HCT116 (cell line): ENCODE data around the gene CSNK2B. TPM values are rescaled to one million over a fixed set of nuclear protein-coding genes. Genes with fewer than 3 reads are reported as not detected.

Experiments
- ATAC-seq: fragments of 200-7000 bp; cut with Tn5 transposase; 2 replicates; pipeline ENCODE4 v1.9.1; 2020; ENCODE audit warnings: mild to moderate bottlenecking, moderate library complexity
- BruUV-seq: library from RNA; stranded (reverse); fragments of 400-500 nt; replicated peaks from 2 replicates; lab custom pipeline; 2021; lab: Mats Ljungman, UMichigan
- CTCF ChIA-PET: fragments of 300-600 bp; sonication (Branson Sonifier 250); formaldehyde crosslinking; loops from one replicate; lab custom pipeline; 2021; ENCODE audit warnings: antibody characterized with exemption; lab: Charles Lee
- POLR2A ChIA-PET: fragments of 300-600, 350-600 bp; sonication (Branson Sonifier 250); formaldehyde crosslinking; loops from one replicate; lab custom pipeline; 2021; ENCODE audit warnings: antibody characterized with exemption; lab: Charles Lee
- RAD21 ChIA-PET, 2 experiments: fragments of 300-600 bp; sonication (Branson Sonifier 250); formaldehyde crosslinking; loops; one replicate each; lab custom pipeline; 2023; ENCODE audit warnings: low total read pairs in 2 of 2; ENCODE audit not compliant: uncharacterized antibody in 2 of 2, unreplicated experiment in 2 of 2, low non-redundant PET in 1 of 2; lab: Charles Lee
- DNase-seq: peaks from one replicate; pipeline ENCODE4 v3.0.0-alpha.2; 2010; ENCODE audit warnings: low read depth, low spot score
- H2AFZ ChIP-seq: fragments of 200-600 bp; shearing (Covaris generic), sonication (generic); 2 replicates; pipeline ENCODE4 v1.6.1; 2017; ENCODE audit warnings: low read depth, mixed run types, mixed read lengths, antibody characterized with exemption, low read length; ENCODE audit not compliant: poor library complexity, severe bottlenecking
- H3K27ac ChIP-seq: 2 replicates; pipeline ENCODE4 v1.5.1; 2012; ENCODE audit warnings: low read depth, low read length
- H3K27me3 ChIP-seq: fragments of 200-600 bp; sonication (generic); 2 replicates; pipeline ENCODE4 v1.6.1; 2016; ENCODE audit warnings: mixed run types, low read length, mixed read lengths; ENCODE audit not compliant: insufficient read depth
- H3K36me3 ChIP-seq, 2 experiments: fragments of 200-500 bp in 1 of 2; fragments of 200-600 bp in 1 of 2; sonication (Bioruptor generic) in 1 of 2; sonication (generic) in 1 of 2; 2 replicates each; pipeline versions ENCODE4 v1.5.1 to v1.6.1; 2014 to 2016; ENCODE audit warnings: low read length in 2 of 2, inconsistent platforms in 1 of 2, mixed read lengths in 1 of 2, mixed run types in 1 of 2; ENCODE audit not compliant: insufficient read depth in 2 of 2, control insufficient read depth in 1 of 2
- H3K4me1 ChIP-seq, 2 experiments: fragments of 200-600 bp in 1 of 2; sonication (generic) in 1 of 2; 2 replicates each; pipeline versions ENCODE4 v1.5.1 to v1.6.1; 2012 to 2017; ENCODE audit warnings: low read length in 2 of 2, inconsistent platforms in 1 of 2, mild to moderate bottlenecking in 1 of 2, mixed read lengths in 1 of 2, mixed run types in 1 of 2, moderate library complexity in 1 of 2; ENCODE audit not compliant: insufficient read depth in 2 of 2, control insufficient read depth in 1 of 2
- H3K4me2 ChIP-seq: fragments of 200-600 bp; sonication (generic); 2 replicates; pipeline ENCODE4 v1.6.1; 2017; ENCODE audit warnings: mixed run types, low read length, mixed read lengths
- H3K4me3 ChIP-seq, 2 experiments: fragments of 200-600 bp in 1 of 2; sonication (generic) in 1 of 2; replicated peaks in 1 of 2; 2 replicates each; pipeline ENCODE4 v1.5.1; 2011 to 2016; ENCODE audit warnings: low read length in 2 of 2, control low read depth in 1 of 2, low read depth in 1 of 2, mild to moderate bottlenecking in 1 of 2, mixed read lengths in 1 of 2, mixed run types in 1 of 2
- H3K79me2 ChIP-seq: fragments of 200-600 bp; sonication (generic); 2 replicates; pipeline ENCODE4 v1.6.1; 2017; ENCODE audit warnings: mild to moderate bottlenecking, mixed run types, low read length, moderate library complexity, mixed read lengths; ENCODE audit not compliant: insufficient read depth
- H3K9ac ChIP-seq: fragments of 200-600 bp; sonication (generic); 2 replicates; pipeline ENCODE4 v1.6.1; 2016; ENCODE audit warnings: low read length, mixed read lengths
- H3K9me2 ChIP-seq: fragments of 200-600 bp; sonication (generic), shearing (Covaris generic); 2 replicates; pipeline ENCODE4 v1.6.1; 2017; ENCODE audit warnings: mixed run types, mild to moderate bottlenecking, moderate library complexity; ENCODE audit not compliant: insufficient read depth
- H3K9me3 ChIP-seq, 2 experiments: fragments of 200-500 bp in 1 of 2; fragments of 200-600 bp in 1 of 2; sonication (Bioruptor generic) in 1 of 2; sonication (generic) in 1 of 2; 2 replicates each; pipeline ENCODE4 v1.6.1; 2014 to 2017; ENCODE audit warnings: low read length in 2 of 2, mixed read lengths in 2 of 2, inconsistent platforms in 1 of 2, low read depth in 1 of 2, mild to moderate bottlenecking in 1 of 2, mixed run types in 1 of 2, moderate library complexity in 1 of 2; ENCODE audit not compliant: control insufficient read depth in 1 of 2, insufficient read depth in 1 of 2
- H4K20me1 ChIP-seq: fragments of 200-600 bp; sonication (generic), shearing (Covaris generic); 2 replicates; pipeline ENCODE4 v1.6.1; 2017; ENCODE audit warnings: mixed run types, mild to moderate bottlenecking, moderate library complexity; ENCODE audit not compliant: insufficient read depth
- CBX3 ChIP-seq: IDR thresholded peaks from 2 replicates; pipeline ENCODE4 v1.6.1; 2012; ENCODE audit warnings: low read depth
- CEBPB ChIP-seq: IDR thresholded peaks from 2 replicates; pipeline ENCODE4 v1.6.1; 2012; ENCODE audit warnings: low read depth
- EGR1 ChIP-seq: IDR thresholded peaks from 2 replicates; pipeline ENCODE4 v1.6.1; 2012; ENCODE audit warnings: low read depth
- ELF1 ChIP-seq: IDR thresholded peaks from 2 replicates; pipeline ENCODE4 v1.6.1; 2012; ENCODE audit warnings: low read depth, borderline replicate concordance
- FOSL1 ChIP-seq: IDR thresholded peaks from 2 replicates; pipeline ENCODE4 v1.6.1; 2012; ENCODE audit warnings: low read depth
- JUND ChIP-seq: IDR thresholded peaks from 2 replicates; pipeline ENCODE4 v1.6.1; 2012
- POLR2A ChIP-seq: IDR thresholded peaks from 2 replicates; pipeline ENCODE4 v1.7.0; 2011; ENCODE audit warnings: borderline replicate concordance; ENCODE audit not compliant: insufficient read depth, insufficient read length; ENCODE audit errors: extremely low read depth
- RAD21 ChIP-seq: IDR thresholded peaks from 2 replicates; pipeline ENCODE4 v1.6.1; 2012; ENCODE audit warnings: low read depth, mild to moderate bottlenecking
- REST ChIP-seq: IDR thresholded peaks from 2 replicates; pipeline ENCODE4 v1.6.1; 2012; ENCODE audit warnings: low read depth
- SIN3A ChIP-seq: IDR thresholded peaks from 2 replicates; pipeline ENCODE4 v1.6.1; 2012; ENCODE audit warnings: low read depth
- SRF ChIP-seq: IDR thresholded peaks from 2 replicates; pipeline ENCODE4 v1.6.1; 2012; ENCODE audit warnings: low read depth
- ZFX ChIP-seq: fragments of 450-650 bp; IDR thresholded peaks from 2 replicates; pipeline ENCODE4 v1.6.1; 2017
- ZNF274 ChIP-seq: fragments of 200-500 bp; sonication (Bioruptor generic); IDR thresholded peaks from 2 replicates; pipeline ENCODE4 v1.6.1; 2014; ENCODE audit warnings: mild to moderate bottlenecking, low read depth, low read length, inconsistent platforms
- intact Hi-C: fragments of 100-400 bp; cut with micrococcal nuclease; formaldehyde crosslinking; loops from 2 replicates; pipeline ENCODE4 v1.10.0; 2022
- total RNA-seq: library from RNA; stranded (reverse); gene quantifications from one replicate; pipeline ENCODE4 v1.2.1, GENCODE V29; 2021; ENCODE audit not compliant: unreplicated experiment
- TF ChIP-seq, protein P1 (sequence below): IDR thresholded peaks from 2 replicates; pipeline ENCODE4 v1.6.1; 2011; ENCODE audit warnings: mild to moderate bottlenecking, low read length, moderate library complexity; ENCODE audit not compliant: insufficient replicate concordance; ENCODE audit errors: extremely low read depth

CSNK2B gene
- total RNA-seq, 1 experiment from 2014 or later: 210 TPM

GRCh38 chr6:31627690-31628287 is 38.1 kb upstream of the CSNK2B start:
- POLR2A ChIA-PET: no interaction called here
- peaks cover 90% of the 10 kb centered on the region for H3K79me2 ChIP-seq
- ATAC-seq (no peak), DNase-seq (no peak)
- no peak overlapping the region for H3K4me2 ChIP-seq
- H4K20me1 ChIP-seq: no peaks in the 10 kb centered on the region
- H3K4me1 ChIP-seq: no peaks in the 10 kb centered on the region; a peak in 1 of 4 replicates
- CTCF ChIA-PET: no interaction called here
- no peak overlapping the region for H3K9ac ChIP-seq
- H3K27ac ChIP-seq: no peak overlapping the region
- no peak overlapping the region for H2AFZ ChIP-seq
- TF ChIP-seq EGR1 (no peak), ZNF274 (no peak), REST (no peak), JUND (no peak), POLR2A (no peak), ELF1 (no peak), SIN3A (no peak), FOSL1 (no peak), RAD21 (no peak), SRF (no peak), CEBPB (no peak), CBX3 (no peak), ZFX (no peak)
- TF ChIP-seq, protein P1, sequence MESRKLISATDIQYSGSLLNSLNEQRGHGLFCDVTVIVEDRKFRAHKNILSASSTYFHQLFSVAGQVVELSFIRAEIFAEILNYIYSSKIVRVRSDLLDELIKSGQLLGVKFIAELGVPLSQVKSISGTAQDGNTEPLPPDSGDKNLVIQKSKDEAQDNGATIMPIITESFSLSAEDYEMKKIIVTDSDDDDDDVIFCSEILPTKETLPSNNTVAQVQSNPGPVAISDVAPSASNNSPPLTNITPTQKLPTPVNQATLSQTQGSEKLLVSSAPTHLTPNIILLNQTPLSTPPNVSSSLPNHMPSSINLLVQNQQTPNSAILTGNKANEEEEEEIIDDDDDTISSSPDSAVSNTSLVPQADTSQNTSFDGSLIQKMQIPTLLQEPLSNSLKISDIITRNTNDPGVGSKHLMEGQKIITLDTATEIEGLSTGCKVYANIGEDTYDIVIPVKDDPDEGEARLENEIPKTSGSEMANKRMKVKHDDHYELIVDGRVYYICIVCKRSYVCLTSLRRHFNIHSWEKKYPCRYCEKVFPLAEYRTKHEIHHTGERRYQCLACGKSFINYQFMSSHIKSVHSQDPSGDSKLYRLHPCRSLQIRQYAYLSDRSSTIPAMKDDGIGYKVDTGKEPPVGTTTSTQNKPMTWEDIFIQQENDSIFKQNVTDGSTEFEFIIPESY: no peak
- RAD21 ChIA-PET: no interaction called here
- intact Hi-C loops: no loop called here
- no peaks in the 10 kb centered on the region for H3K27me3 ChIP-seq
- BruUV-seq: no TSS peak
- H3K36me3 ChIP-seq: peaks cover 54 to 96% of the 10 kb centered on the region in 2 experiments
- no peaks in the 10 kb centered on the region for H3K9me3 ChIP-seq
- no peak overlapping the region for H3K4me3 ChIP-seq
- no peaks in the 10 kb centered on the region for H3K9me2 ChIP-seq
